ENCODE data around the gene PSMD12.

PSMD12 gene

DNA sequence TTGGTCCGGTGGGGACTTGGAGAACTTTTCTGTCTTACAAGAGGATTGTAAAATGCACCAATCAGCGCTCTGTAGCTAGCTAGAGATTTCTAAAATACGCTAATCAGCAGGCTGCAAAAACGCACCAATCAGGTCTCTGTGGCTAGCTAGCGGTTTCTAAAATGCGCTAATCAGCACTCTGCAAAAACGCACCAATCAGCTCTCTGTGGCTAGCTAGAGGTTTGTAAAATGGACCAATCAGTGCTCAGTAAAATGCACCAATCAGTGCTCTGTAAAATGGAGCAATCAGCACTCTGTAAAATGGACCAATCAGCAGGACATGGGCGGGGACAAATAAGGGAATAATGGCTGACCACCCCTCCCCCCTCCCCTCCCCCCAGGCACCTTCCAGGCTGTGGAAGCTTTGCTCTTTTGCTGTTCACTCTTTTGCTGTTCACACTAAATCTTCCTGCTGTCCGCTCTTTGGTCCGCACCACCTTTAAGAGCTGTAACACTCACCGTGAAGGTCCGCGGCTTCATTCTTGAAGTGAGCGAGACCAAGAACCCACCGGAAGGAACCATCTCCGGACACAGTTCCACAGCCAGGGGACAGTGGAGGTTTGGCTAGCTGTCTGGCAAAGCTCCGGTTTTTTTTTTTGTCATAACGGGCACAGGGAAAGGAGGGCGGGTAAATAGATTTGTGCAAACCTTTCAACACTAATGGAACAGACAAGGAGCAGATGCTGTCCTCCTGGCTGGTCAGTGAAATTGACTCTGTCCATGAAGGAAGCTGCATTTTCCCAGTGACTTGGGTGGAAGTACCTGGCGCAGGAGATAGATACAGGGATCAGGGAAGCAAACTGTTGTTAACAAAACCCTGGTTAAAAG, 19.0 kb upstream of the PSMD12 start:
- DNase-seq: no peak

- DNase-seq: no peak
These were observed 15.5 kb upstream of the PSMD12 start for GRCh38 chr17:67381929-67382257.

- no peak for DNase-seq
These were observed 12.9 kb upstream of the PSMD12 start for GRCh38 chr17:67379251-67379630.

DNA sequence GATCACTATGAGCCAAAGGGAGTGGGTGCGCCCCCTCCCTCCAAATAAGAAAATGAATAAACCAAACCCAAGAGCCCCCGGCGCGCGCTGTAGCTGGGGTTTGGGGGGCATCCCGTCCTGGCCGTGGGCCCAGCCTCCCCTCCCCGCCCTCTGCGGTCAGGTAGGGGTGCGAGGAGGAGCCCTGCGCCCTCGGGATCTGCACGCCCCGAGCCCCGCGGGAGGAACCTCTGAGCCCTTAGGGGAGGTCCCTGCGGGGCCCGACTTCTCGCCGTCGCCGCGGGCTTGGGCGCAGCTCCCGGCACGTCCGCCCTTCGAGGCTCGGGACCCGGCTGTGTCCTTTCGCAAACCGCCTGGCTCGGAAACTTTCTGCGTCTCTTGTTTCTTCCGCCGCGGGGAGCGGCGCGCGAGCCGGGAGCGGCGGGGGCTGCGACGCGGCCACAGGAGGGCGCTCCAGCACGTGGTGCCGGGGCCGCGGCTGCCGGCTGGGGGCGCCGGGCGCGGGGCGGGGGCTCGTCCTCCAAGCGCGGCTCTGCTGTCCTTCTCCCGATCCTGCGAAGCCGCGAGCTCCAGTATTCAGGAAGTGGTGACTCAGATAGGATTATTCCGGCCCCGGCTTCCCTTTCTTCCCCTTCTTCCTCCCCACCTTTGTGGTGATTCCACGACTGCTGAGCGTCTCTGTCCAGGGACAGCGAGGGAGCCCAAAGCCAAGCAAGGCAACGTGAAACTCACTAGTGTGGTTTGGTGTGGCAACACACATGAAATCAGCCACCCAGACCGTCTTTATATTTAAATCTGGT, 12.3 kb upstream of the PSMD12 start:
- peak; percentile 80 for DNase-seq

- DNase-seq: peak; percentile 62
These were observed 11.4 kb upstream of the PSMD12 start for GRCh38 chr17:67377488-67378453.

DNA sequence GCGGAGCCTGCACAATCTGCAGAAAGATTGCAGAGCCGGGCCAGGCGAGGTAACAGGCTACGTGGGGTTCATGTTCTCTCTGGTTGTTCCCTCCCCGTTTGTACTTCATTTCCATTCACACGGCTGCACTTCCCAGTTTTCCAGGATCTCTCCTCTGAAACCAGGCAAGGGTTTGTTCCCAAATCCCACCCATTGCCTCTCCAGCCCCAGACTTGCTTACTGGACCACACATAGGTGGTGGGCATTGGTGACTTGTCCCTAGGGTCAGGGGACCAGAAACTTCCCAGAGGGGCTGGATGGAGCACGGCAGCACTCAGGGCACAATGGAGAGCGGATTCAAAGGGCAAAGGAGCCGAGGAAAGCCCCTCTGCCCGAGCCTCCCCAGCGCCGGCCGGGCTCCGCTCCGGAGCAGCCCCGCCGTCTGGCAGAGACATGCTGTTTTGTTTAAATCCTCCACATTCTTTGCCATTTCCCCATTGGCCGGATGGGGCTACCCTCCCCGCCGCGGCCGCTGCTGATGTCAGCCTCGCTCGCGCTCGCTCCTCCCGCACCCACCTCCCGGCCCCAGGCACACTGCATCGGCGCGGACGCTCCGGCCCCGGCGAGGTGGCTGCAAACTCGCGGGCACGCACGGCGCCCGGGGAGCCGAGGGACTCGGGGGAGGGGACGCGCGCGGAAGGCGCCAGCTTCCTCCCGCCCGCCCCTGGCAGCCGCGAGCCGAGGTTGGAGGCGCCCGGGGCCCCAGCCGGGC, 10.5 kb upstream of the PSMD12 start, which contains the start of gene PITPNC1:
TSS of gene PITPNC1 (plus strand) at position 545 of the 751 bp plus-strand sequence.
- peak; percentile 84 for DNase-seq

DNA sequence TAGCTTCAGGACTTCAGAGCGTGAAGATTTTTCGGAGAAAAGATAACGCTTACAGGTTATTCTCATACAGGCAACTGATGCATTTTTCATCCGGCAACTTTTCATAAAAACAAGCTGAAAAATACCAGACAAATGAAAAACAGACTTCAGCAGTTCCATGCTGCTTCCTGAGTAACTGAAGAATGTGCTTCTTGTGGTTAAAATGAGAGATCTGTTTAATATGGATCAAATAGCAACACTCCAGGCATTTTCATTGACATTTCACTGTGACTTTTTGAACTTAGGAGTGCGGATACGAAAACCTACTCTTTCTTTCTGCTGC, 10.0 kb upstream of the PSMD12 start:
- DNase-seq: no peak

DNA sequence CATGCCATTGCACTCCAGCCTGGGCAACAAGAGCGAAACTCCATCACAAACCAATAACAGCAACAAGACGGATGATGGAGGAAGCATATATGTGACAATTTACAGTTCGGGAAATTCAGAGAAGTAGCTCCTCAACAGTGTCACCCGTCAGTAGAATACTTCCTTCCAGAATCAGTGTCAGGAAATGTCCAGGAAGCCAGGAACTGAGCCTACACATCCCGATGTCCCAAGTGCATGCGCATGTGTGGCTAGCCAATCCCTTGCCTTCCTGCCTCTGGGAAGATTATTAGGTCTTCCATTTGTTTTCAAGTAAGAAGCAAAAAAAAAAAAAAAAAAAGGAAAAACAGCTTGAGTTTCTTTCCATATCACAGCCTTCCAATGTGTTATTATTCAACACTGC, 9.3 kb upstream of the PSMD12 start:
- no peak for DNase-seq

- peak; percentile 23 for DNase-seq
These were observed 8.7 kb upstream of the PSMD12 start for GRCh38 chr17:67375054-67375427.

- peak; percentile 81 for DNase-seq
These were observed 8.1 kb upstream of the PSMD12 start for GRCh38 chr17:67374329-67375053.

DNA sequence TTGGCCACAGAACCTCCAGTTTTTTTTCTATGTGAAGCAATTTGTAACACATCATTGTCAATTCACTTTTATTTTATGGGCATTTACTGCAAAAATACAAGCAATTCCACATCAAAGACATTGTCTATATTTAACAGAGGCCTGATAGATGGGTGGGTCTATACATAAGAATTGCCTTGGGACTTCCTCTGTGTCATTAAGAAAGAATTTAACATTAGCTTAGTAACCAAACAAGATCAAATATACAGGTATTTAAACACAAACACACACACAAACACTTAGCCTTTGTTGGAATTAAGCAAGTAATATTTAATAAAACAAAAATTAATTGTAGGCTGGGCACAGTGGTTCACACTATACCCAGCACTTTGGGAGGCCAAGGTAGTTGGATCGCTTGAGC, 6.4 kb upstream of the PSMD12 start:
- no peak for DNase-seq

DNA sequence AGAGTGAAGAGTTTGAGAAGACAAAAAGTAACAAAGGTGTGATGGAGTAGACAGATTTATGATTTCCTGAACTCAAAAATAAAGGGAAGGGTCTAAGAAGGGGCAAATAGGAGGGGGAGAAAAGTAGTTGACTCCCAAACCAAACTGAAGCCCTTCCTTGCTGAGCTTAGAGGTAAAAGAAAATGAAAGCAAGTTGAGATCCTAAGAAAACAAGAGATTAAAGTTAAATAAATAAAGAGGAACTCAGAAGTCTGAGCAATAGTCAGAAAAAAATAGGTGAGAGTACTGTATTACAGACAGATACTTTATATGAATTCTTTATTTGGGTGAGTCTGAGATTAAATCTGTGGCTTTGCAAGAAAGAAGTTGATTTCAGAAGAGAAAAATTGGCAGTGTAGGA, 3.3 kb upstream of the PSMD12 start:
- no peak for DNase-seq

- peak; percentile 30 for DNase-seq
These were observed 612 bp downstream of the PSMD12 start for GRCh38 chr17:67365738-67366192.

GRCh38 chr17:67364847-67365737, 1.3 kb downstream of the PSMD12 start:
- DNase-seq: peak; percentile 27

DNA sequence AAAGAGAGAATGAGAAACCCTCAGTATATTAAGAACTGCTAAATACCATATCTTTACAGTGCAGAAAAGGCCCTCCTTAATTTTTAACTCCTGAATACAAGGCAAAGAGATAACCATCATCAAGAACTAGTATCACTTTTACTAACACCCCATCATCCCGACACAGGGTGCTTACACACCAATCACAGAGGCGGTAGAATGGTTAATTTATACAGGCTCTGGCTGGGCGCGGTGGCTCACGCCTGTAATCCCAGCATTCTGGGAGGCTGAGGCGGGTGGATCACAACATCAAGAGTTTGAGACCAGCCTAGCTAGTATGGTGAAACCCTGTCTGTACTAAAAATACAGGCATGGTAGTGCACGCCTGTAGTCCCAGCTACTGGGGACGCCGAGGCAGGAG, 4.2 kb downstream of the PSMD12 start:
- DNase-seq: no peak

- DNase-seq: no peak
These were observed 5.5 kb downstream of the PSMD12 start for GRCh38 chr17:67360880-67361279.

- no peak for DNase-seq
These were observed 6.2 kb downstream of the PSMD12 start for GRCh38 chr17:67359960-67360791.

GRCh38 chr17:67358612-67359011, 7.8 kb downstream of the PSMD12 start:
- no peak for DNase-seq

DNA sequence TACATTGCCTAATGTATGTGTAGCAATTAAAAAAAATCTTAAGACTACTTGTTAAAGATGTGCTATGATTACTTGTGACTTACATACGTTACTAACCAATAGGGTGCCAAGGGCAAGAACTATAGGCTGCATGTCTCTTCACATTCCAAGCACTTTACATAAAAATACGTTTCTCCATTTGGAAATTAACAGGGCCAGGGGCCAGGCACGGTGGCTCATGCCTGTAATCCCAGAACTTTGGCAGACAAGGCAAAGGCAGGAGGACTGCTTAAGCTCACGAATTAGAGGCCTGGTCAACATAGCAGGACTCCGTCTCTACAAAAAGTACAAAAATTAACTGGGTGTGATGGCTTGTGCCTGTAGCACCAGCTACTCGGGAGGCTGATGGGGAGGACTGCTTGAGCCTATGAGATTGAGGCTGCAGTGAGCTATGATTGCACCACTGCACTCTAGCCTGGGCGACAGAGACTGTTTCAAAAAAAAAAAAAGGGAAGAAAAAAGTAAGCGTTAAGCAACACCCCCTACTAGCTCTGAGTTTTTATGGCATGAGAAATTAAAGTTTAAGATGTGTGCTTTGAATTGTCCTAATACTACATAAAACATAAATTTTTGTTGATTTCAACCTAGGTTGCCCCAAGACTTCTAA, 12.3 kb downstream of the PSMD12 start:
- DNase-seq: no peak

All from activated CD4-positive, CD25-positive, alpha-beta regulatory T cell treated with anti-CD3 and anti-CD28 coated beads, Interleukin-2, amount 50 U/mL, for 72 hours (primary cell).